HepG2 (cell line): ENCODE data around the gene MTHFD1. TPM values are rescaled to one million over a fixed set of nuclear protein-coding genes. Genes with fewer than 3 reads are reported as not detected.

ENCODE experiments used
- ATRX ChIP-seq: sonication (generic); formaldehyde crosslinking; IDR thresholded peaks from 2 replicates; pipeline ENCODE4 v1.4.0; 2020; ENCODE audit warnings: missing genetic modification reagents, borderline replicate concordance
- CBFB ChIP-seq: sonication (generic); formaldehyde crosslinking; IDR thresholded peaks from 2 replicates; pipeline ENCODE4 v1.4.0; 2020; ENCODE audit warnings: missing genetic modification reagents
- ESRRA ChIP-seq: sonication (generic); formaldehyde crosslinking; IDR thresholded peaks from 2 replicates; pipeline ENCODE4 v1.5.1; 2020; ENCODE audit warnings: mild to moderate bottlenecking, low read depth, missing genetic modification reagents
- KAT7 ChIP-seq: IDR thresholded peaks from 2 replicates; pipeline ENCODE4 v1.6.1; 2018; ENCODE audit warnings: borderline replicate concordance, missing compliant biosample characterization
- PCBP1 ChIP-seq: fragments of 200-400 bp; formaldehyde crosslinking; IDR thresholded peaks from 2 replicates; pipeline ENCODE4 v1.6.1; 2017; ENCODE audit warnings: mild to moderate bottlenecking, low read depth, low read length, borderline replicate concordance
- SOX6 ChIP-seq, 2 experiments: fragments of 450-650 bp in 1 of 2; sonication (generic) in 1 of 2; formaldehyde crosslinking in 1 of 2; IDR thresholded peaks; 2 replicates each; pipeline versions ENCODE4 v1.4.0 to v1.6.1; 2017 to 2020; ENCODE audit warnings: antibody characterized with exemption in 1 of 2, mild to moderate bottlenecking in 1 of 2, missing genetic modification reagents in 1 of 2
- SP5 ChIP-seq: IDR thresholded peaks from 2 replicates; pipeline ENCODE4 v1.6.1; 2016; ENCODE audit warnings: low read depth, borderline replicate concordance
- SPEN ChIP-seq: sonication (generic); formaldehyde crosslinking; IDR thresholded peaks from 2 replicates; pipeline ENCODE4 v1.5.1; 2020; ENCODE audit warnings: low read depth, mild to moderate bottlenecking, missing genetic modification reagents
- SRY ChIP-seq: sonication (generic); formaldehyde crosslinking; IDR thresholded peaks from 2 replicates; pipeline ENCODE4 v1.8.0; 2022; ENCODE audit warnings: mild to moderate bottlenecking, missing genetic modification reagents
- TBX2 ChIP-seq: sonication (generic); formaldehyde crosslinking; IDR thresholded peaks from 2 replicates; pipeline ENCODE4 v1.5.0; 2020; ENCODE audit warnings: missing genetic modification reagents, mild to moderate bottlenecking, borderline replicate concordance
- ZBTB7B ChIP-seq: sonication (generic); formaldehyde crosslinking; IDR thresholded peaks from 2 replicates; pipeline ENCODE4 v1.4.0; 2020; ENCODE audit warnings: missing genetic modification reagents
- ZC3H13 ChIP-seq: sonication (generic); formaldehyde crosslinking; IDR thresholded peaks from 2 replicates; pipeline ENCODE4 v1.8.1; 2023; ENCODE audit warnings: mild to moderate bottlenecking, missing genetic modification reagents, moderate library complexity
- ZFP36L2 ChIP-seq: sonication (generic); formaldehyde crosslinking; IDR thresholded peaks from 2 replicates; pipeline ENCODE4 v1.4.0; 2020; ENCODE audit warnings: missing genetic modification reagents
- ZFP91 ChIP-seq: sonication (generic); formaldehyde crosslinking; IDR thresholded peaks from 2 replicates; pipeline ENCODE4 v1.9.0; 2022; ENCODE audit warnings: missing genetic modification reagents, mild to moderate bottlenecking, borderline replicate concordance
- ZNF142 ChIP-seq: sonication (generic); formaldehyde crosslinking; IDR thresholded peaks from 2 replicates; pipeline ENCODE4 v1.4.0; 2020; ENCODE audit warnings: missing genetic modification reagents
- ZNF501 ChIP-seq: sonication (generic); formaldehyde crosslinking; IDR thresholded peaks from 2 replicates; pipeline ENCODE4 v1.5.1; 2020; ENCODE audit warnings: mild to moderate bottlenecking, moderate library complexity, missing genetic modification reagents
- ZNF619 ChIP-seq: sonication (generic); formaldehyde crosslinking; IDR thresholded peaks from 2 replicates; pipeline ENCODE4 v1.4.0; 2020; ENCODE audit warnings: mild to moderate bottlenecking, missing genetic modification reagents
- polyA plus RNA-seq, 8 experiments: library from polyadenylated mRNA; depleted of rRNA in 3 of 8; stranded (reverse) in 7 of 8; unstranded in 1 of 8; fragments of >200 nt; fragmentation: Illumina TruSeq in 4 of 8; extraction: Trizol in 4 of 8; gene quantifications; 2 replicates each; pipeline versions ENCODE4 v1.2.1 to v1.2.3, GENCODE V29; 2011 to 2016; ENCODE audit warnings: low read depth in 4 of 8, missing spikeins in 1 of 8, mixed read lengths in 1 of 8; ENCODE audit not compliant: insufficient read depth in 1 of 8
- total RNA-seq, 5 experiments: library from RNA; depleted of rRNA; stranded (reverse); fragments of >200 nt; fragmentation: Illumina TruSeq; extraction: Trizol; gene quantifications; 2 replicates each; pipeline ENCODE4 v1.2.3, GENCODE V29; 2016; ENCODE audit warnings: low read depth in 1 of 5
- TF ChIP-seq, protein P1 (sequence below): IDR thresholded peaks from 2 replicates; pipeline ENCODE4 v1.6.1; 2012; ENCODE audit warnings: inconsistent platforms
- TF ChIP-seq, protein P2 (sequence below): sonication (generic); formaldehyde crosslinking; IDR thresholded peaks from 2 replicates; pipeline ENCODE4 v1.4.0; 2020; ENCODE audit warnings: mild to moderate bottlenecking, low read depth, missing genetic modification reagents

The MTHFD1 gene
- total and polyA plus RNA-seq, 2 of the 13 experiments (the other 11 are each of a cell fraction or from before 2014, with no cell fraction given) = 31.0 to 106 TPM

DNA sequence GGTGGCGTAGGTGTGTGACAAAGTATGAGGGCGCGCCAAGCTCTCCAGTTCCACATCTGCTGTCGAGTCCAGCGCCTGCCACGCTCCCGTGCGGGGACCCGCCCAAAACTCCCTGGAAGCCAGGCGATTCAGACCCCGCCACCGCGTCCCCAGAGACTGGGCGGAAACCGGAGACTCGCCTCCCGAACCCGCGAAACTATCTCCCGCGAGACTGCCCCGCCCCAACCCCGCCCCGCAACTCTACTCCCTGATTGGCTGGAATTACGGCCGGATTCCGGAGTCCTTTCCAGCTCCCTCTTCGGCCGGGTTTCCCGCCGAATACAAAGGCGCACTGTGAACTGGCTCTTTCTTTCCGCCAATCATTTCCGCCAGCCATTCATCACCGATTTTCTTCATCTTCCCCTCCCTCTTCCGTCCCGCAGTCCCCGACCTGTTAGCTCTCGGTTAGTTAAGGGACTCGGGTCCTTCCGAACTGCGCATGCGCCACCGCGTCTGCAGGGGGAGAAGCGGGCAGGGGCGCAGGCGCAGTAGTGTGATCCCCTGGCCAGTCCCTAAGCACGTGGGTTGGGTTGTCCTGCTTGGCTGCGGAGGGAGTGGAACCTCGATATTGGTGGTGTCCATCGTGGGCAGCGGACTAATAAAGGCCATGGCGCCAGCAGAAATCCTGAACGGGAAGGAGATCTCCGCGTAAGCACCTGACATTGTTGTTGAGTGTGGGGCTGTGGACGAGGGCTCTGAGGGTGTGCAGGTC is at the start of gene MTHFD1 (continued):
- TF ChIP-seq ESRRA (CRISPR knock-in tag) (no peak), ATRX (no peak), KAT7 (CRISPR knock-in tag) (peak; percentile 26; the same call in 1 of the 2 replicates), ZNF619 (no peak), TBX2 (CRISPR knock-in tag) (no peak), ZFP36L2 (0 out of 2 replicates have a peak, but pooled peaks have one; percentile 67), SP5 (peak; percentile 5; the same call in 1 of the 2 replicates), CBFB (CRISPR knock-in tag) (no peak; the same call in 1 of the 2 replicates), ZNF501 (CRISPR knock-in tag) (peak; percentile 48; the same call in 1 of the 2 replicates), ZFP91 (CRISPR knock-in tag) (peak; percentile 71), SOX6 (IDR thresholded peaks at IDR 0.05) (no peak), SOX6 (CRISPR knock-in tag; IDR thresholded peaks at IDR 0.05) (peak; percentile 46), ZBTB7B (CRISPR knock-in tag) (no peak), SRY (CRISPR knock-in tag) (peak; percentile 94; the same call in 1 of the 2 replicates), ZNF142 (CRISPR knock-in tag) (no peak; the same call in 1 of the 2 replicates), PCBP1 (no peak), ZC3H13 (peak; percentile 97), SPEN (CRISPR knock-in tag) (peak; percentile 71)
- TF ChIP-seq, protein P1, sequence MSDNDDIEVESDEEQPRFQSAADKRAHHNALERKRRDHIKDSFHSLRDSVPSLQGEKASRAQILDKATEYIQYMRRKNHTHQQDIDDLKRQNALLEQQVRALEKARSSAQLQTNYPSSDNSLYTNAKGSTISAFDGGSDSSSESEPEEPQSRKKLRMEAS = peak; percentile 100
- TF ChIP-seq, protein P2, sequence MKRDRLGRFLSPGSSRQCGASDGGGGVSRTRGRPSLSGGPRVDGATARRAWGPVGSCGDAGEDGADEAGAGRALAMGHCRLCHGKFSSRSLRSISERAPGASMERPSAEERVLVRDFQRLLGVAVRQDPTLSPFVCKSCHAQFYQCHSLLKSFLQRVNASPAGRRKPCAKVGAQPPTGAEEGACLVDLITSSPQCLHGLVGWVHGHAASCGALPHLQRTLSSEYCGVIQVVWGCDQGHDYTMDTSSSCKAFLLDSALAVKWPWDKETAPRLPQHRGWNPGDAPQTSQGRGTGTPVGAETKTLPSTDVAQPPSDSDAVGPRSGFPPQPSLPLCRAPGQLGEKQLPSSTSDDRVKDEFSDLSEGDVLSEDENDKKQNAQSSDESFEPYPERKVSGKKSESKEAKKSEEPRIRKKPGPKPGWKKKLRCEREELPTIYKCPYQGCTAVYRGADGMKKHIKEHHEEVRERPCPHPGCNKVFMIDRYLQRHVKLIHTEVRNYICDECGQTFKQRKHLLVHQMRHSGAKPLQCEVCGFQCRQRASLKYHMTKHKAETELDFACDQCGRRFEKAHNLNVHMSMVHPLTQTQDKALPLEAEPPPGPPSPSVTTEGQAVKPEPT (CRISPR knock-in tag) = no peak
